Gastrocnemius medialis (tissue), 4 donors: Measurements from ENCODE around the gene SRGN. TPM values are rescaled to one million over a fixed set of nuclear protein-coding genes. Genes with fewer than 3 reads are reported as not detected.
A peak's percentile ranks its signal among the peaks of the same experiment; 100 is the strongest.

Experiments
- ATAC-seq, 2 donors: fragments of 150-250 bp; one replicate each; pipeline ENCODE4 v1.9.1; 2016
- DNase-seq, 2 donors: peaks; one replicate each; pipeline ENCODE4 v3.0.0-alpha.2; 2019
- H3K27ac ChIP-seq, 4 donors: fragments of 200-600 bp; sonication (generic); 1 replicate in 1 of 4; 2 replicates in 3 of 4; pipeline ENCODE4 v1.5.1; 2016 to 2018; ENCODE audit warnings: mild to moderate bottlenecking in 2 of 4, moderate library complexity in 1 of 4
- H3K27me3 ChIP-seq, 3 donors: fragments of 200-600 bp; sonication (generic) in 2 of 3; 1 replicate in 1 of 3; 2 replicates in 2 of 3; pipeline versions ENCODE4 v1.5.1 to v1.6.0; 2016 to 2019; ENCODE audit warnings: mild to moderate bottlenecking in 1 of 3, moderate library complexity in 1 of 3
- H3K36me3 ChIP-seq, 2 donors: fragments of 200-600 bp; sonication (generic) in 1 of 2; one replicate each; pipeline ENCODE4 v1.5.1; 2017 to 2018
- H3K4me1 ChIP-seq, 2 donors: fragments of 200-600 bp; sonication (generic) in 1 of 2; one replicate each; pipeline ENCODE4 v1.5.1; 2016 to 2017; ENCODE audit warnings: mild to moderate bottlenecking in 2 of 2
- H3K4me3 ChIP-seq, 4 donors: fragments of 200-600 bp; sonication (generic) in 3 of 4; 1 replicate in 1 of 4; 2 replicates in 3 of 4; pipeline ENCODE4 v1.5.1; 2016 to 2019; ENCODE audit warnings: mild to moderate bottlenecking in 2 of 4
- H3K9me3 ChIP-seq, 3 donors: fragments of 200-600 bp; sonication (generic) in 2 of 3; 1 replicate in 1 of 3; 2 replicates in 2 of 3; pipeline ENCODE4 v1.5.1; 2016 to 2019
- POLR2A ChIP-seq, 2 donors: fragments of 450-650 bp; IDR thresholded peaks; one replicate each; pipeline ENCODE4 v1.6.1; 2017; ENCODE audit warnings: antibody characterized with exemption in 2 of 2, mild to moderate bottlenecking in 2 of 2, moderate library complexity in 2 of 2
- in situ Hi-C, 4 donors: fragments of 200-750 bp; cut with MboI; loops; one replicate each; pipeline versions ENCODE4 v1.15.0 to v1.8.0; 2017; ENCODE audit warnings: low sequenced_read_pairs in 4 of 4
- intact Hi-C: fragments of 100-400 bp; cut with DNase I; formaldehyde crosslinking; loops from one replicate; pipeline ENCODE4 v1.15.1; 2023; ENCODE audit warnings: low total_unique reads
- total RNA-seq, 4 donors: library from RNA; depleted of rRNA; stranded (reverse); fragments of >200 nt; gene quantifications; one replicate each; pipeline versions ENCODE4 v1.1.0 to v1.2.3, GENCODE V29; 2016
- TF ChIP-seq, protein P1 (sequence below), 5 experiments: fragments of 450-650 bp in 3 of 5; fragments of 200-600 bp in 2 of 5; sonication (generic) in 2 of 5; IDR thresholded peaks in 4 of 5; conservative IDR thresholded peaks in 1 of 5; 1 replicate in 4 of 5; 2 replicates in 1 of 5; pipeline ENCODE4 v1.5.1; 2016 to 2019; ENCODE audit warnings: antibody characterized with exemption in 5 of 5, mild to moderate bottlenecking in 3 of 5, moderate library complexity in 3 of 5

SRGN gene
- total RNA-seq, 4 donors from 2014 or later = 27.1 to 73.1 (median 37.8) TPM

DNA sequence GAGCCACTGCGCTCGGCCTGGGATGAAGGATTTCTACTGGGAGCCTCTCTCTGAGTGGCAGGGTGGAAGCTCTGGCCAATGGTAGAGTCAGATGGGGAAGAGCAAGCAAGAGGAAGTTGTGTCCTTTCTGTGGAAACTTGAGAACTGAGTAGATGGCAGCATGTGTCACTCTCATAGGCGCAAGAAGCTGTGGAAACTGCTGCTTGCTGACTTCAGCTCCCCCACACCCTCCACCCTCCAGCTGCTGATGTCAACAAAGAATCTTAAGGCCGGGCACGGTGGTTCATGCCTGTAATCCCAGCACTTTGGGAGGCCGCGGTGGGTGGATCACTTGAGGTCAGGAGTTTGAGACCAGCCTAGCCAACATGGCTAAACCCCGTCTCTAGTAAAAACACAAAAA, 39.8 kb upstream of the SRGN start:
- Histone ChIP-seq H3K9me3 (no peaks in the 10 kb centered on the region), H3K36me3 (no peaks in the 10 kb centered on the region), H3K4me1 (no peaks in the 10 kb centered on the region), H3K27ac (peak overlapping the region in 1 of 4 donors; percentile 21), H3K4me3 (no peak overlapping the region), H3K27me3 (no peaks in the 10 kb centered on the region)
- intact Hi-C loops (no loop called here), in situ Hi-C loops (no loop called here)
- TF ChIP-seq POLR2A (IDR thresholded peaks at IDR 0.05) = peak; percentile 8 to 37
- TF ChIP-seq, protein P1, sequence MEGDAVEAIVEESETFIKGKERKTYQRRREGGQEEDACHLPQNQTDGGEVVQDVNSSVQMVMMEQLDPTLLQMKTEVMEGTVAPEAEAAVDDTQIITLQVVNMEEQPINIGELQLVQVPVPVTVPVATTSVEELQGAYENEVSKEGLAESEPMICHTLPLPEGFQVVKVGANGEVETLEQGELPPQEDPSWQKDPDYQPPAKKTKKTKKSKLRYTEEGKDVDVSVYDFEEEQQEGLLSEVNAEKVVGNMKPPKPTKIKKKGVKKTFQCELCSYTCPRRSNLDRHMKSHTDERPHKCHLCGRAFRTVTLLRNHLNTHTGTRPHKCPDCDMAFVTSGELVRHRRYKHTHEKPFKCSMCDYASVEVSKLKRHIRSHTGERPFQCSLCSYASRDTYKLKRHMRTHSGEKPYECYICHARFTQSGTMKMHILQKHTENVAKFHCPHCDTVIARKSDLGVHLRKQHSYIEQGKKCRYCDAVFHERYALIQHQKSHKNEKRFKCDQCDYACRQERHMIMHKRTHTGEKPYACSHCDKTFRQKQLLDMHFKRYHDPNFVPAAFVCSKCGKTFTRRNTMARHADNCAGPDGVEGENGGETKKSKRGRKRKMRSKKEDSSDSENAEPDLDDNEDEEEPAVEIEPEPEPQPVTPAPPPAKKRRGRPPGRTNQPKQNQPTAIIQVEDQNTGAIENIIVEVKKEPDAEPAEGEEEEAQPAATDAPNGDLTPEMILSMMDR (IDR thresholded peaks at IDR 0.05 in 4 of 5, conservative IDR thresholded peaks at IDR 0.05 in 1 of 5) = no peak
- ATAC-seq (peak in 1 of 2 donors; percentile 68), DNase-seq (peak; percentile 35 to 49)

- no peak for ATAC-seq
- in situ Hi-C loops = no loop called here
- no peaks in the 10 kb centered on the region for H3K9me3 ChIP-seq
- no peaks in the 10 kb centered on the region for H3K27me3 ChIP-seq
- TF ChIP-seq POLR2A (IDR thresholded peaks at IDR 0.05) = no peak
- TF ChIP-seq, protein P1 (IDR thresholded peaks at IDR 0.05 in 4 of 5, conservative IDR thresholded peaks at IDR 0.05 in 1 of 5) = no peak
- peak in 1 of 2 donors; percentile 28 for DNase-seq
- H3K4me3 ChIP-seq = no peak overlapping the region
- intact Hi-C loops = no loop called here
- H3K27ac ChIP-seq = no peak overlapping the region
- H3K4me1 ChIP-seq = no peaks in the 10 kb centered on the region
- H3K36me3 ChIP-seq = no peaks in the 10 kb centered on the region
Observed at GRCh38 chr10:69049566-69049961, 38.3 kb upstream of the SRGN start.

GRCh38 chr10:69051303-69051702, 36.6 kb upstream of the SRGN start:
- H3K4me1 ChIP-seq = peaks cover 0 to under 1% of the 10 kb centered on the region in 2 donors
- TF ChIP-seq, protein P1 (IDR thresholded peaks at IDR 0.05 in 4 of 5, conservative IDR thresholded peaks at IDR 0.05 in 1 of 5) = no peak
- TF ChIP-seq POLR2A (IDR thresholded peaks at IDR 0.05) = no peak
- peak overlapping the region in 2 of 4 donors; percentile 8 to 10 for H3K27ac ChIP-seq
- no peaks in the 10 kb centered on the region for H3K36me3 ChIP-seq
- no peaks in the 10 kb centered on the region for H3K27me3 ChIP-seq
- in situ Hi-C loops = no loop called here
- intact Hi-C loops = no loop called here
- DNase-seq (peak; percentile 20 to 37), ATAC-seq (no peak)
- H3K9me3 ChIP-seq = no peaks in the 10 kb centered on the region
- no peak overlapping the region for H3K4me3 ChIP-seq

DNA sequence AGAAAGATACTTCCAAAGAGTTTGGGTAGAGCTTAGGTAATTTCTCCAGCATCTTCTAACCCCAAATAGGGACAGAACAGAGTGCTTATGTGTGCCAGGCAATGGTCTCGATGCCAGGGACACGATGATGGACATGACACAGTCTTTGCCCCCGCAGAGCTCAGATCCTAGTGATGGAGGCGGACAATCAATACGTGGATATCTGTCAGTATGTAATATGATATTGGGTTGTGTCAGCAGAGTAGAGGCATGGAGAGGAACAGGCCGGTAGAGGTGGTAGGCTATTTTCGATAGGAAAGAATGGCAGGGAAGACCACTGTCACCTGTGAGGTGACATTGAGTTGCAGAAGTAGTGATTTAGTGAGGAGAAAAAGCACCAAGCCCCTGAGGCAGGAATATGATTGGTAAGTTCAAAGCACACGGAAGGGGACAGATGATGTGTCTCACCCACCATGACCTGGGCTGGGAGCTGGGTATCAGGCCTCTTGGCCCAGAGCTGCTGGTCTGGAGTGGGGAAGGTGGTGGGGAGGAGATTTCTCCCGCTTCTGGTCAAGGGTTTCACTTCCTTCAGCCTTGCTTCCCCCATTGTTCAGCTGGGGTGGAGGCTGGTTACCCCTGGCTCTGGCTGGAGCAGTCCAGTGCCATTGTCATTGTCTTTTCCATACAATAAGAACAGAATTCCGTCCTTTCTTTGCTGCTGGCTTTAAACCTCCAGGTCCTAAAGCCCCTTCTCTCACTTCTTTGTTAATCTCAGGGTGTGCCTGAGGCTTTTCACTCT, 36.0 kb upstream of the SRGN start:
- peak in 1 of 2 donors; percentile 53 for ATAC-seq
- in situ Hi-C loops = no loop called here

More for the DNA sequence above, 36.0 kb upstream of the SRGN start:
- Histone ChIP-seq H3K27me3 (no peaks in the 10 kb centered on the region), H3K36me3 (no peaks in the 10 kb centered on the region), H3K4me1 (peaks cover 0 to 4% of the 10 kb centered on the region in 2 donors), H3K27ac (peak overlapping the region in 2 of 4 donors; percentile 8 to 48), H3K9me3 (no peaks in the 10 kb centered on the region), H3K4me3 (no peak overlapping the region)
- DNase-seq = no peak
- TF ChIP-seq, protein P1 (IDR thresholded peaks at IDR 0.05 in 4 of 5, conservative IDR thresholded peaks at IDR 0.05 in 1 of 5) = no peak
- TF ChIP-seq POLR2A (IDR thresholded peaks at IDR 0.05) = no peak
- intact Hi-C loops = no loop called here
